GM19372 (cell line): ENCODE data around the gene GYPA.
"Not testable (repeated sequence)": the region's sequence is repeated elsewhere in the genome, so short reads cannot be mapped to it uniquely, and the experiment has no call there.

ENCODE experiments used
- ATAC-seq: cut with Tn5 transposase; IDR thresholded peaks from one replicate; pipeline ENCODE4 v1.9.1; 2021; ENCODE audit warnings: mild to moderate bottlenecking, low read depth, moderate library complexity; ENCODE audit not compliant: unreplicated experiment

GYPA gene

DNA sequence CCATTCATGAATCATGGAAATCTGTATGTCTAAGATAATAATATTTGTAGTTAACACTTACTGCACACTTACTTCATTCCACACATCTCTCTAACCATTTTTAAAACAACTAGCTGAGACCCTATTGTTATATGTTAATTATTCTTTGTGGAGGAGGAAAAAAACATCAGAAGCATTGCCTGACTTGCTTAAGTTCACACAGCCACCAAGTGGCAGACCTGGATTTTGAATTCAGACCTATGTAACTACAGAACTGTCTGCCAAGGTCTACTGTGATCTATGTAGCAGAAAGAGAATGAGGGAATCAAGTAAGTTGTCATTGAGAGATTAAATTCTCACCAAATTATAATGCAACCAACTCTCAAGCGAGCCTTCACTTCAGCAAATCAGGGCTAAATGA is 10.4 kb downstream of the GYPA start:
- not testable (repeated sequence) for ATAC-seq

DNA sequence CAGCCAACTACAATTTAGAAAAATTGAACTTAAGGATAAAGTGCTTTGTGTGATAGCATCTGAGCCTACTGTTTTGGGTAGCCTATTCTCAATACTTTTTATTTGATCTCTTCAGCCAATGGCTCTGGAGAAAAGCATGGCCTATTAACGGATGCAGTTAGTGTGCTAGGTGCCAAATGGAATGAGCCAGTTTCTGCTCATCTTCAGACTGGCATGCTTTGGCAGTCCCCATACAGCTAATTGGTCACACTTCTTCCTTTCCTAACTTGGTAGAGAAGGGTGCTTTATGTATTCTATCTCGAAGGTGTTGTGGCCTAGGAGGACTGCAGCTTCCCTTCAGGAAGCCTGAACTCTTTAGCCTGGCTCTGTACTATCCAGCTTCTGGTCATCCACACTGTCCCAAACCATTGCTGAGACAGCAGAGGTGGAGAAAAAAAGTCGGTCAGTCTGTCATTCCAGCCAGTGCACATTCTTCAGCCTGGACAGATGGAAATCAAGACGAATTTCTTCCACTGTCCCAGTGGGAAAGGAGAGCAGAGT is 11.1 kb downstream of the GYPA start:
- ATAC-seq = not testable (repeated sequence)

DNA sequence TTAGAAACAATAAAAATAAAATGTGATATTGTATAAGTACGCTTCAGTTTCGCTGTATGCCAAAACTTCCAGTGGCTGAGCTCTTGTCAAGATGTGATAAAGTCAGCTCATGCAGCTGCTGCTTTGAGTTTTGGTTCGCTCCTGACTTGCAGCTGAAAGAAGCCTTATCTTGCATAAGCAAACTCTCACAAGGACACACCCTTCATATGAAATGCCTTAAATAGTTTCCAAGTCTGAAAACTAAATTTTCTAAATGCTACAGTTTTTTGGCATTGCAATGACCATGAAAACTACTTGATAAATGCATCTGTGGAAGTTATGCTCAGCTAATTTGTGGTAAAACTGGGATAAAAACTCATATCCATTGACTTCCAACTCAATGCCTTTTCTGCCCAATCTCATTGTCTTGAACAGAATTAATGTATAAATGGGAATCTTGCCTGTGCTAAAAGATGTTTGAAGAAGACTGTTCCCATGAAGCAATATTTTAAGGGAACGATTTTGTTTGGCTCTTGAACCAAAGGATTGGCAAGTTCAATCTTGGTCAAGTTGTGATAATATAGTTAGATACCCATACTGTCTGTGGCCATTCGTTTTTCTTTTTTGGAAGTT is 11.7 kb downstream of the GYPA start:
- ATAC-seq = not testable (repeated sequence)

DNA sequence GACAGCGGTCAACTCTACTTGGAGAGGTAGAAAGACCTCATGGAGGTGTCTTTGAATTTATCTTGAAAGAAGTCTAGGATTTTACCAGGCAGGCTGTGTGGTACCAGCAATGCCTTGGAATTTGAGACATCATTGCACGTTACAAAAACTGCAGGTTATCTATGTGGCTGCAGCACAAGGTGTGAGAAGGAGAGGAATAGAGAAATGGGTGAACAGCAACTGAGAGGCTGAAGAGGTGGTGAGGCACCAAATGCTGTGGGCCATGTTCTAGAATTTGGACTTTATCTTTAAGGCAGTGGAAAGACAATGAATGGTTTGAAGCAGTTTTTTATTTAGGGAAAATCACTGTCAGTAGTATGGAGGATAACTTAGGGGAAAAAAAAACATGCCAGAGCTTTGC is 15.4 kb downstream of the GYPA start:
- ATAC-seq = not testable (repeated sequence)

DNA sequence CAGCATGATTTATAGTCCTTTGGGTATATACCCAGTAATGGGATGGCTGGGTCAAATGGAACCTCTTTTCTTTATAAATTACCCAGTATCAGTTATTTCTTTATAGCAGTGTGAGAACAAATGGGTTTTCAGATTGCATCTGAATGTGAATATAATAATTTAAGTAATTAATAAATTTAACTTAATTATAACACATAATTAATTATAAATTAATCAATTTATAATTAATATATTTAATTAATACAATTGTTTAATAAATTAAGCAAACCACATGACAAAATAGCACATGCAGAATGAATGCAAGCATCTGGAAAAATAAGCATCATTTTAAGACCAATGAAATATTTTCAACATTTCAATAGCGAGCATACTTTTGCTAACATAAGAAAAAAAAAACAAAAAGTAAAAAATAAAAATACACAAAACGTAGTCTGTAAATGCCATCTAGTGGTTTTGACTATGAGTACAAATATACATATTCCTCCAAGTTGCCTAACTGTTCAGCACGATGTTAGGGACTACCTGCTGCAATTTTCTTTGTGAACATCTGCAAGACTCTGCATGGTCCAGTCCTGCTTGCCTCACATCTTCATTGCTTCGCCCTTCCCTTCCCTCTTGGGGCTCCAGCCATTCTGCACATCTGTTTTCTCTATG is 16.4 kb downstream of the GYPA start:
- ATAC-seq = not testable (repeated sequence)

DNA sequence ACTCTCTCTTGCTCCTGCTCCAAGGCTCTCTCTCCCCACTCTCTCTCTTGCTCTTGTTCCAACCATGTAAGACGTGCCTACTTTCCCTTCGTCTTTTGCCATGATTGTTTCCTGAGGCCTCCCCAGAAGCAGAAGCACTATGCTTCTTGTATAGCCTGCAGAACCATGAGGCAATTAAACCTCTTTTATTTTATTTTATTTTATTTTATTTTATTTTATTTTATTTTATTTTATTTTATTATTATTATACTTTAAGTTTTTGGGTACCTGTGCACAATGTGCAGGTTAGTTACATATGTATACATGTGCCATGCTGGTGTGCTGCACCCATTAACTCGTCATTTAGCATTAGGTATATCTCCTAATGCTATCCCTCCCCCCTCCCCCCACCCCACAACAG is 17.2 kb downstream of the GYPA start:
- ATAC-seq = not testable (repeated sequence)

DNA sequence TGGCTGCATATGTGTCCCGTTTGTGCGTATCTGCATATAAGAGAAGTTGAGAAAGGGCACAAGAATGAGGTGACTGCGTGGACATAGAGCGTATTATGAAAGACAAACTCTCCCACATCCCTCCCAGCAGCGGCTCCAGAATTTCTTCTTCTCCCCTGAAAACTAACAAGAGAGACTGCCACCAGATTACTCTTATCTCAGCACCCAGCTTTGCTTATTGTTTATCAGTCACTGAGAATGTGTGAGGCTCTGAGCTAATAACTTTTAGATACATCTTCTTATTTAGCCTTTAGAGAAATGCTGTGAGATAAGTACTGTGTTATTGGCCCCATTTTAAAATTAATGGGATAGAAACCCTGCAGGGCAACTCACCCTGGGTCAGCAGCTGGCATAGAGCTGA is 20.8 kb downstream of the GYPA start:
- ATAC-seq = not testable (repeated sequence)

DNA sequence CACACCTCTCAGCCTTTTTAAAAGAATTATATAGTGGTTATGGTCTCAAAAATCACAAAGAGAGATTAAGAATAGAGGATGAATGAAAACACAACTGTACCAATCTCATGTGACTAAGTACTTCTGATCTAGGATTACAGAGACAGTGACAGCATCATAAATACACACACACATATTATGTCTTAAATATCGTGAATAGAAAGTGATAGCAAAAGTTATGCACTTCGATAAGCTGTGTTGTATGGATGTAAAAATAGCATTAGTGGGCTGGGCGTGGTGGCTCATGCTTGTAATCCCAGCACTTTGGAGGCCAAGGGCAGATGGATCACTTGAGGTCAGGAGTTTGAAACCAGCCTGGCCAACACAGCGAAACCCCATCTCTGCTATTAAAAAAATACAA is 25.0 kb downstream of the GYPA start:
- ATAC-seq = no peak

DNA sequence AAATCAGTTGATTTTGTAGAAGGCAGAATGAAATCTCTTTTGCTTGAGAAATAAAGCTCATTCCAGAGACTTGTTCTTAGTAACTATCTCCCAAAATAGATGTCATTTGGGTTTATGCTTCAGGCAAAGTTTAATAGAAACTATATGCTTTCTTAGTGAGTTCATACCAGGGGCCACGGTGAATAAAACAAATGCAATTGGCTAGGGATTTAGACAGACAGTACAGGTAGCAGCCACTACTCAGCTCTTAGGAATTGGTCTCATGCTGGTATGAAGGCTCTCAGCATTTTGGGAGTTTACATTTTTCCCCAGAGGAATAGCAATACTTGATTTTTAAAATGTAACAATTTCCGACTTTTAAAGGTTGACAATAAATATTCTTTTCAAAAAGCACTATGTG is 27.0 kb downstream of the GYPA start:
- ATAC-seq = no peak

DNA sequence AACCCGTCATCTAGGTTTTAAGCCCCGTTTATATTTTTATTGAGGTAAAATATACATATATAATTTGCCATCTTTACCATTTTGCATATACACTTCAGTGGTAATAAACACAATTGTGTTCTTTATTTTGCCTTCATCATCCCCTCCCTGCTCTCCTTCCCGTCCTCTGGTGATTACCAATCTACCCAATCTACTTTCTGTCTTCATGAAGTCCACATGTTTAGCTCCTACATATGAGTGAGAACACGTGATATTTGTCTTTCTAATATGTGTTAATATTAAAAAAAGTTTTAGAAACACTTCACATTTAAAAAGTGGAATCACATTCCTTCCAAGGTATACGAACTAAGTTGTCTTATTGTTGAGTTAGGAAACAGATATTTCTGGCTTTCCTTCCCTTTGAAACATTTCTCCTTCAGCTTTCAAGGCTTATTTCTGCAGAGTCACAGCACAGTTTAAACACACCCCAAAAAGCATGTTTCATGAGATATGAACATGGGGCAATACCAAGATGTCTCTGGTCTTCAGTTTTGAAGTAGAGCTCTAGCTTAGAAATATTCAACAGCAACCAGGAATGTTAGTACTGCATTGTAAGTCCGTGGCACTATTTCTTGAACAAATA is 35.9 kb downstream of the GYPA start:
- ATAC-seq = no peak

DNA sequence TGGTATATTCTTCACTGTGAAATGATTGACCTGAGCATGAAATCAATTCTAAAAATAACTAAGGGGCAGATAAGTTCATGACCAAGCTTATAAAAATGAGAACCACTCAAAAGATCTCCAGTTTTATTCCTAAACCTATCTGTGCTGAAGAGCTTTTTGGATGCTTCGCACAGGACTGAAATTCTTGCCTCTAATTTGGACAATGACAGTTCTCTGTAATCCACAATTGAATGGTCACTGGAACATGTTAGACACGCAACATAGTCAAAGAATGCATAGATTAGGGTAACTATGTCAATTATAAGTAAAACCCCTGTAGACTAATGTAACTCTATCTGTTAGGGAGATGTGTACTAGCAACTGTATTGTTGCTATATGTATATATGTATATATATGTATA is 42.7 kb downstream of the GYPA start:
- ATAC-seq = not testable (repeated sequence)

DNA sequence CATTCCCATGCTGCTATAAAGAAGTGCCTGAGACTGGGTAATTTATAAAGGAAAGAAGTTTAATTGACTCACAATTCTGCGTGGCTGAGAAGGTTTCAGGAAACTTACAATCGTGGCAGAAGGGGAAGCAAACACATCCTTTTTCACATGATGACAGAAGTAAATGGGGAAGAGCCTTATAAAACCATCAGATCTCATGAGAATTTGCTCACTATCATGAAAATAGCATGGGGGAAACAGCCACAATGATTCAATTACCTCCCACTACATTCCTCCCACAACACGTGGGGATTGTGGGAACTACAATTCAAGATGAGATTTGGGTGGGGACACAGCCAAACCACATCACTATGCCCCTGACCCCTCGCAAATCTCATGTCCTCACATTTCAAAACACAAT is 46.5 kb downstream of the GYPA start:
- not testable (repeated sequence) for ATAC-seq

DNA sequence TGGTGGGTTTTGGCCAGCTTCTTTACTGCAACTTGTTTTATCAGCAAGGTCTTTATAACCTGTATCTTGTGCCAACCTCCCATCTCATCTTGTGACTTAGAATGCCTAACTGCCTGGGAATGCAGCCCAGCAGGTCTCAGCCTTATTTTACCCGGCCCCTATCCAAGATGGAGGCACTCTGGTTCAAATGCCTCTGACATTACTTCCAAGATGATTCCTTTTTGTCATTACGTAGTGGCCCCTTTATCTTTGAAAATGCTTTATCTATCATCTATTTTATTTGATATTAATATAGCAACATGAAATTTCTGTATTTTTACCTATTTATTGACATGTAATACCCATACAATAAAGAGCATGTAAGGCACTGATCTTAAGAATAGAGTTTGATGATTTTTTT is 49.3 kb downstream of the GYPA start:
- not testable (repeated sequence) for ATAC-seq

DNA sequence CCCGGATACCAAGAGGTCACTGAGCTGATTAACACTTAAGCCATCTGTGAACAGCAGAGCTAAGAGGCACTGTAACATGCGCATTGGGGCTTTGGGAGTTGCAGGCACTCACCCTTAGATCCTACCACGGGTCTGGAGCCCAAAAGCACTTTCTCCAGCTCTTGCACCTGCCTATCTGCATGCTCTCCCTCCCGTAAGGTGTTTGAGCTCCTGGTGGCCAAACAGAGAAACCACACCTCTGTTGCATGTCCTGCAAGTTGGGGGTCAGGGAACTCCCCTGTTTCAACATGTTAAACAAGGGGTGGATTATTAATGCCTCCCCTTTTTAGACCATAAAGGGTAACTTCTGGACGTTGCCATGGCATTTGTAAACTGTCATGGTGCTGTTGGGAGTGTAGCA is 49.8 kb downstream of the GYPA start:
- ATAC-seq = no peak

DNA sequence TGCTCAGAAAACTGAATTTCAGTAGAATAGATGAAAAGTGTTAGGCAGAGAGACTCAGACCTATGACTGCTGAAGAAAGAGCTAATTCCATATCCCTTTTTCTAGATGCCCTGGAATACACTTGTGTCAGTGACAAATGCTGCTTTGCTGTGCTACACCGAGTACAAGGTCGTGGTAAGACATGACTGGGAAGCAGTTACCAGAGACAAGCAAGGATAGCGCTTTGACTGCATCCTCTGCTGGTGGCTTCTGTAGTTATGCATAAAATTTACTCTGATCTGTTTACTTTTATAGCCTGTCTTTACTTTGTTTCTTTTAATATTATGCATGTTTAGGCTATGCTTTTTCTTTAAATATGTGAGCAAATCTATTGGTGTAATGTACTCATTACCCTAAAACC is 58.5 kb downstream of the GYPA start:
- not testable (repeated sequence) for ATAC-seq

DNA sequence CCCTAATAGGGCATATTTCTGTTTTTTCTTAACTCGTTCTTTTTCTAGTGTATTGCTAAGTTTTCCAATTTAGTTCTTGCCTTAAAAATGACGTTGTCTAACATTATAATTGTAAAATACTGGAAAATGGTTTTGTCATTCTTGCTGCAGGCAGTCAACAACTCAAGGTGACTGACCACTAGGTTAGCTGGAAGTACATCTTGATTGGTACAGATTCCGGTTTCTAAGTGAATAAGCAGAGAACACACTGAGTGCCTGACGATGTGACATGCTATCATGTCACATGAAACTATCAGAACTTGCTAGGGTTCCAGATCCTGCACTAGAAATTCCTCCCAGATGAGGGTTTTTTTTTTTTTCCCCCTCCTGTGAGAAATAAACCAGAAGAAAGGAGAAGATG is 60.4 kb downstream of the GYPA start:
- not testable (repeated sequence) for ATAC-seq

DNA sequence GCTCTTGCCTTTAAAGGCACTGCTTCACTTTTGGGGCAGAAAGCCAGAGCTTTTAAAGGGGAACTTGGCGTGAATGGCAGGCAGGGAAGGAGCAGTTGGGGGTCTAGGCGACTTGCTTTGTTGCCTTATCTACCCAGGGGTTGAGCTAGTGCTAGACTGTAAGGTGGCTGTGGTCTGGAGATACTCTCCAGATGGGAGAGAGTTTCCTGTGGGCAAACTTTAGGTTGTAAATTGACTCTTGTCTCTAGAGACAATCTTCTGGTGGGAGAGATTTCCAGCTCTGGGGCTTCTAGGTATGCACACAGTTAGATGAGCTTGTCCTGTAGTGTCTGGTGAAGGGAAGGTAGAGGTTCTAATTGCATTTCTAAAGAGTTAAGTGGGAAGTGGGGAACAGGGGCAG is 61.8 kb downstream of the GYPA start:
- ATAC-seq = not testable (repeated sequence)

DNA sequence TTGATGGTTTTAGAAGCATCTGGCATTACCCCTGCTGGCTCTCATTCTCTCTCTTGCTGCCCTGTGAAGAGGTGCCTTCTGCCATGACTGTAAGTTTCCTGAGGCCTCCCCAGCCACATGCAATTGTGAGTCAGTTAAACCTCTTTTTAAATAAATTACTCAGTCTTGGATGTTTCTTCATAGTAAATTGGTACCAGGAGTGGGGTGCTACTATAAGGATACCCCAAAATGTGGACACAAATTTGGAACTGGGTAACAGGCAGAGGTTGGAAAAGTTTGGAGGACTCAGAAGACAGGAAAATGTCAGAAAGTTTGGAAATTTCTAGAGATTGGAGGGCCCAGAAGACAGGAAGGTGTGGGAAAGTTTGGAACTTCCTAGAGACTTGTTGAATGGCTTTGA is 79.0 kb downstream of the GYPA start:
- not testable (repeated sequence) for ATAC-seq

DNA sequence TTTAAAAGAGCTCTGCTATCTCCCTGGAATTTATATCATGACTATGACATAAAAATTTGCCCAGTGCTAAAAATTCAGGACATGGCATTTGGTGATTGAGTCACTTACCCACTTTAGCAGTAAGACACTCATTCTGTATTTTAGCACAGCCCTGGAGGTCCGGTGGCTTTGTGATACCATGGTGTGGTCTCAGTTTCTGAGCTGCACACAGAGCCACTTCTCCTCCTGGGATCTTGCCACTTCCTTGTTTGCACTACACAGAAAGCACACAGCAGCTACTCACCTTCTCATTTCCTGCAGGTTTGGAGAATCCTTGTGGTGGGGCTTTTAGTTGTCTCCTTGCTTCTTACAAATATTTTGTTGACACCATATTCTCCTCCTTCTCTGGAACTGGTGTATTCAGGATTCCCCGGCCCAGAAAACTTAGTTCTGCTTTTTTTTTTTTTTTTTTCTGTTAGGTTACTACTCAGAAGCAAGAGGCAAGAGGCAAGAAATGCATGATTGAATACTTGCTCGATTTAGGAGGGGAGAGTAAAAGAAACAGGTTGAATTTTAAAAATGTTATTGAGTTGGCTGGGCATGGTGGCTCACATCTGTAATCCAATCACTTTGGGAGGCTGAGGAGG is 80.2 kb downstream of the GYPA start:
- not testable (repeated sequence) for ATAC-seq
